ENCODE results near the gene RSRC1.
A peak's percentile ranks its signal among the peaks of the same experiment; 100 is the strongest.
"Not testable (repeated sequence)": the region's sequence is repeated elsewhere in the genome, so short reads cannot be mapped to it uniquely, and the experiment has no call there.

RSRC1 gene

DNA sequence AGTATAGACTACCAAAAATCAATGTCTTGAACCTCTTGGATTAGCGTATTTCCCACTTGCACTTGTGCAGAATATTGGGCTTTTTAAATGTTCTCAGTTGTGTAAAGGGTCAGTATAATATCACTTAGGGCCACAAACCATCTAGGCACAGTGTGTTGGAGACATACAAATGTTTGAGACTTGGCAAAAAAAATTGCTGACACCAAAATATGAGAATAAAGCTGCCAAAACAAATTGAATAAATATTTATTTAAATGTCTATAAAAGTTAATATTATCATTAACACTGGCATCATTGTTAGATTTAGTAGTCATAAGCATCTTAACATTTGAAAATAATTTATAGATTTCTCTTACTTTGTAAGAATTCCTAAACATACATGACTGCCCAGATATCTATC is 430.2 kb downstream of the RSRC1 start:
- DNase-seq, result no peak

GRCh38 chr3:158548691-158549090 is 438.8 kb downstream of the RSRC1 start:
- no peak for DNase-seq

GRCh38 chr3:158549938-158550337 is 440.0 kb downstream of the RSRC1 start:
- DNase-seq, result not testable (repeated sequence)

- no peak for DNase-seq
Measured at GRCh38 chr3:158552124-158552523, 442.2 kb downstream of the RSRC1 start.

- DNase-seq, result no peak
Measured at GRCh38 chr3:158559504-158559903, 449.6 kb downstream of the RSRC1 start.

GRCh38 chr3:158560979-158561378 is 451.1 kb downstream of the RSRC1 start:
- DNase-seq, result no peak

DNA sequence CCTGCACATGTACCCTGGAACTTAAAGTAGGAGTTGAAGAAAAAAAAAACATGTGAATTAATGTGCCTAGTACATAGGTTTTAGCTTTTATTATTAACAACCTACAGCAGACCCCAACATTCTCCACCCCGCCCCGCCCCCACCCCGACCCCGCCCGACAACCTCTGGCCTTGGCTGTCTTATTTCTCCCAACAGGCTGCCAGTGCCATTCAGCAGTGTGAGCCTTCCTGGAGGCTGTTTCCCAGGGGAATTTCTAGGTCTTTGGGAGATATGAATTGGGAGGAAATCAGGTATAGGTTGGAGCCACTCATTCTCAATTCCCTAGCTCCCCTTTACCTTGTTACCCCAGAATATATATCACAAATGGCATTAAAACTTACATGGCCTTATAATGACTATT is 452.8 kb downstream of the RSRC1 start:
- no peak for DNase-seq

DNA sequence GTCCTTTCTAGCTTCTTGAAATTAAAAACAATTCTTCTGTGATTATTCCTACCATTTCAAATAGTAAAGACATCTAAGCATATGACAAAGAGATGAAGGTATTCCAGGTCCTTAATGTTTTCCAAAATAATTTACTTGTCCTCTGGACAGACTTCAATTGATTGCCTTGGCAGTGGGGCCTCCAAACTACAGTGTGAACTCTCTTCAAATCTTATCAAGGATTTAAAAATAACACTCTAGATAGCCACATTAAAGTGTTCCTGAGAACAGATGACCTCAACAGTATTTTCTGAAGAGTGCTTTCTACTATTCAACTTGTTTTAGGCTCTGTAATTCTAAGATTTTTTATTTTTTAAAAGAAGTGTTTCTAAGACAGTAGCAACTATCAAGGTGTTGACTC is 453.2 kb downstream of the RSRC1 start:
- DNase-seq, result no peak

DNA sequence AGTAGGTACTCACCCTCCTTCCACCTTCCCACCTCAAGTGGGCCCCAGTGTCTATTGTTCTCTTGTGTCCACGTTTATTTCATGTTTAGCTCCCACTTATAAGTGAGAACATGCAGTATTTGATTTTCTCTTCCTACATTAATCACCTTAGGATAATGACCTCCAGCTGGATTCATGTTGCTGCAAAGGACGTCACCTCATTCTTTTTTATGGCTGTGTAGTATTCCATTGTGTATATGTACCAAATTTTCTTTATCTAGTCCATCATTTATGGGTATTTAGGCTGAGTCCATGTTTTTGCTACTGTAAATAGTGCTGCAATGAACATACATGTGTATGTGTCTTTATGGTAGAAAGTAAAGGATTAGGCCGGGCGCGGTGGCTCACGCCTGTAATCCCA is 455.2 kb downstream of the RSRC1 start:
- DNase-seq, result no peak

- no peak for DNase-seq
Measured at GRCh38 chr3:158568784-158569183, 458.9 kb downstream of the RSRC1 start.

- DNase-seq, result no peak
Measured at GRCh38 chr3:158569794-158570193, 459.9 kb downstream of the RSRC1 start.

DNA sequence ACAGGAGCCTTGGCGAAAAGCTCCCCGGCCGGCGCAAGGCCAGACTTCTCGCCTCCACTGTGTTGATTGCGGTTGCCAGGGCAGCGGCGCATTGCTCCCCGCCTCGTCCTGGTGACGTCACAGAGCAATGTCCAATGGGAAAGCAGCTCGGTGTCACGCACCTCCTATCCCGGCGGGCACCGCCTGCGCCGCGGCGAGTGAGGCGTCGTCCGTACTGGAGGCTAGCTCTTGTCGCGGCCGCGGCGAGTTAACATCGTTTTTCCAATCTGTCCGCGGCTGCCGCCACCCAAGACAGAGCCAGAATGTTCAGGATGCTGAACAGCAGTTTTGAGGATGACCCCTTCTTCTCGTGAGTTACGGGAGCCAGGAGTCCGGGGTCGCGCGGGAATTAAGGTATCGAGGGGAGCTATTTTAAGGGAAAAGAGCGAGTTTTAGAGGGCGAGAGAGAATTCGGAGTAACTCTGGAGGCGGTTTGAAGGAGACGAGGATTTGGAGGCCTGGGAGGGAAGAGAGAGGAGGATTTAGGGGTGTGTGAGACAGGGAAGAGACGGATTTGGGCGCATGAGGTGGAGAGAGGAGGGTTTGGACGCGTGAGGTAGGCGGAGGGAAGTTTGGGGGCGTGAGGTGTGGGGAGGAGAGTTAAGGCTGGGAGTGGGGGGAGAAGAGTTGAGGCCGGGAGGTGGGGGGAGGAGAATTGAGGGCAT is 461.3 kb downstream of the RSRC1 start, which contains the start of gene MLF1:
MLF1 (plus strand) TSS at position 196 of the 704 bp plus-strand sequence; CDS start at position 303, 107 bp downstream.
- DNase-seq, result peak; percentile 83

- no peak for DNase-seq
Measured at GRCh38 chr3:158571969-158572765, 462.3 kb downstream of the RSRC1 start.

DNA sequence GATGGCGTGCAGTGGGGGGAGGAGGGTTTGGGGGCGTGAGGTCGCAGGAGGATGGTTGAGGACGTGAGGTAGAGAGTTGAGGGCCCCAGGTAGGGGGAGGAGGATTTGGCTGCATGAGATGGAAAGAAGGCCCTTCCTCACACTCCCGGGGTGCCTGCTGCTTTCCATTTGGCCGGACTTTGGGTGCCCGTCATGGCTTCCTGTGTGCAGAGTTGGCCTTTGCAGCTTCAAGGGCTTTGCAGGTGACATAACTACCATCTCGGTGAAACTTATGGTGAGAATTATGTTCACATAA is 462.8 kb downstream of the RSRC1 start:
- DNase-seq, result no peak

GRCh38 chr3:158573714-158574113 is 463.8 kb downstream of the RSRC1 start:
- no peak for DNase-seq

DNA sequence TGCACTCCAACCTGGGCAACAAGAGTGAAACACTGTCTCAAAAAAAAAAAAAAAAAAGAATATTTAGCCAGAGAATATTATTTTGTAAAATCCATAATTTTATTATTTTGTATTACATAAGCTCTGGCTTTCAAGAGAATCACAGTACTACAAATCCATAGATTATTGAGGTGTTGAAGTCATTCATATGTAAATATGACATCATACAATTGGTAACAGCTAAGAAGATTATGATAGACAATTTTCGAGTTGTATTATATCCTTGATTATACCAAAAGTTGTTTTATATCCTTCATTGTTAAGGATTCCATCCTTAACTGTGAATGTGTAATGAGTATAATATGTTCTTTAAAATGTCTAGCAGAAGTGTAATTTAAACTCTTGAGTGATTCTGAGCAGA is 464.8 kb downstream of the RSRC1 start:
- DNase-seq, result no peak

- no peak for DNase-seq
Measured at GRCh38 chr3:158590223-158590622, 480.3 kb downstream of the RSRC1 start.
